CD4-positive, alpha-beta T cell treated with Interleukin-1 beta for 1 hour (primary cell): ENCODE measurements around the gene SELENOM.

Experiments
- DNase-seq, 2 donors: peaks; one replicate each; pipeline ENCODE4 v3.0.0-alpha.2; 2020 to 2022

The SELENOM gene, protein sequence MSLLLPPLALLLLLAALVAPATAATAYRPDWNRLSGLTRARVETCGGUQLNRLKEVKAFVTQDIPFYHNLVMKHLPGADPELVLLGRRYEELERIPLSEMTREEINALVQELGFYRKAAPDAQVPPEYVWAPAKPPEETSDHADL

DNA sequence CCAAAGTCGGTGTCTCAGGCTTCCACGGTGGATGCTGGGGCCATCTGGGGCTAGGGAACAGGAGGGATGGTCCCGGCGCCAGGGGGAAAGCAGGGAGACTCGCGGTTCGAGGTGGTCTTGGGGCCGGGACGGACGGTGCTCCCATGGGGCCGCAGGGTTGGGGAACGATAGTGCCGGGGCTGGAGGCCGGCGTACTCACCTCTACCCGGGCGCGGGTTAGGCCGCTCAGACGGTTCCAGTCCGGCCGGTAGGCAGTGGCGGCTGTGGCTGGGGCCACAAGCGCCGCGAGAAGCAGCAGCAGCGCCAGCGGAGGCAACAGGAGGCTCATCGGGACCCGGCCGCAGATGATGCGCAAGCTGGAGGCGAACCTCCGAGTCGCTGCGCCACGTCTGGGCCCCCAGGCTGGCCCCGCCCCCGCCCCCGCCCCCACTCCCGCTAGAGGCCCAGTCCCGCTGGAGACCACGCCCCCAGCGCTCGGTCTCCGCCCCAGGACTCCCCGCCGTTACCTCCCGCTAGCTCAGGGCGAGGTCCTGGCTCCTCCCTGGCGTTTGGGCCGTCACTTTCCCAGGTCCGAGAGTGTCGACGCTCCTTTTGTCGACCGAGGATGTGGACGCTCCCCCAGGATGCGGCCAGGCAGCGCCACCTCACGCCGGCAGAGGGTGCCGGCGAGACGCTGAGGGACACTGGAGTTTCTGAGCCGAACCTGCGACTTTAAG is at the start of gene SELENOM:
SELENOM (minus strand) TSS at position 391 of the 716 bp plus-strand sequence; CDS start at position 328, 63 bp downstream.
- DNase-seq: peak; percentile 90 to 91

DNA sequence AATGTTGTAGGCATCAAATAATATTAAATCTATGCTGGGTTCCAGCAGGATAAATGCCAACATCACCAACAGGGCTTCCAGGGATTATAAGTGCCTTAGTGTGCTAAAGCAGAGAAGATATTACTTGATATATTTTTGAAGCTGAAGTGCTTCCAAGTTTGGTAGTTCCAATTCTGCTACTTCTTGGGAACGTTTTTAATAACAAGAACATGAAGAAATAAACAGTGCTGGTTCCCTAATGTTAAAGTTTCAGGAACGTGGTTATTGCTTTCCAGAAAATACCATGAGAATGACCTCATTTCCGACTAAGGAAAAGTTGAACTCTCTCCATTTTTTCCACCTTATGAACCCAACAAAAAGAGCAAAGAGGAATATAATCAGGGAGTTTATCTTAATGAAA is 48.1 kb upstream of the SELENOM start:
- DNase-seq: no peak

DNA sequence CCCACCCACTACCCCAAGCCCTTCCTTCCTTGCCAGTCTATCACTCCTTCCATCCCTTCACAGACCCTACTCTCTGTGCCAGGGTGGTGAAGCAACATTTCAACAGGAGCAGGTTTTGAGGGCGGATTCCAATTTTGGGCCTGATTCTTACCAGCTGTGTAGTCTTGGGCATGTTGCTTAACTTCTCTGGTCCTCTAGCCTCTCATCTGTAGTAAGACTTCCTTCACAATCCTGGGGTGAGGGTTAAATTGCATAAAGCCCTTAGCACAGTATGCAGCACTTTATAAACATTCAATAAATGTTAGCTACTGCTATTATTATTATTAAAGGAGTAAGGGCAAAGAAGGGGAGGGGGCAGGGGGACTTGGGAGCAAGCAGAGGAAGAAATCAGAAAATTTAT is 47.6 kb upstream of the SELENOM start:
- DNase-seq: no peak

DNA sequence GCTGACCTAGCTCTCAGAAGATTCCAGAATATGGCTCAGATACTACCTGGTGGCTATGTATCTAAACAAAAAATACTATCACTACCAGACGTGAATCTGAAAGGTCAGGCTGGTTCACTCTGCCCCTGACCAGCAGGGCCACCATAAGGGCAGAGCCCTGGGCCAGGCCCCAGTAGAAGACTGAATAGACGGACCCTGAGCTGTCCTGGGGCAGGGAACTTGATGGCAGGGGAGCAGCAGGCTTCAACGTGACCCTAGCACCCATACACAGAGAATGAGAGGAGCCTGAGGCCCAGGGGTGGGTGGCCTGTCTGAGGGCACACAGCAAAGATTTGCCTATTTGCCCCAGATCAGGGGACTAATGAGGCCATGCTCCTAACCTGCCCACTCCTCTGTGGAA is 46.0 kb upstream of the SELENOM start:
- DNase-seq: no peak

DNA sequence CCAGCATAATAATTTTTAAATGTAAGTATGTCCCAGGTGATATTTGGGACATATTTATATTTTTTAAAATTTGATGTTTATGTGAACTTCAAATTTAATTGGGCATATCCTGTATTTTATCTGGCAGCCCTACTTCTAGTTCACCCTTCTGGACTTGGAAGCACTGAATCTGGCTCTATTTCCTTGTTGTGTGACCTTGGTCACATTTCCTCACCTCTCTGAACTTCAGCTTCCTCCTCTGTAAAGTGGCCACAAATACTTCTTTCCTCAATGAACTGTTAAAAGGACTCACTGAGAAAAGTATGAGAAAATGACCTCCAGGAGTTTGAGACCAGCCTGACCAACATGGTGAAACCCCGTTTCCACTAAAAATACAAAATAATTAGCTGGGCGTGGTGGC is 44.5 kb upstream of the SELENOM start:
- no peak for DNase-seq

DNA sequence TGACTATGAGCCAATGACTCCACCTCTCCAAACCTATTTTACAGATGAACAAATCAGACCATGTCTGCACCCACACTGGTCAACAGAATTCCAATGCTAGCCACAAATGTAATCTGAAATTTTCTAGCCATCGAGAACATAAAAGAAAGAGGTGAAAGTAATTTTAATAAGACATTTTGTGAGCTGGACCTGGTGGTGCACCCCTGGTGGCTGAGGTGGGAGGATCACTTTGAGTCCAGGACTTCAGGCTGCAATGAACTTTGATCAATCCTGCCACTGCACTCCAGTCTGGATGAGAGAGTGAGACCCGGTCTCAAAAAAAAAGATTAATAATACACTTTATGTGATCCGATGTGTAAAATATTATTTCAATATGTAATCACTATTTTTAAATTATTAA is 43.2 kb upstream of the SELENOM start:
- DNase-seq: no peak

DNA sequence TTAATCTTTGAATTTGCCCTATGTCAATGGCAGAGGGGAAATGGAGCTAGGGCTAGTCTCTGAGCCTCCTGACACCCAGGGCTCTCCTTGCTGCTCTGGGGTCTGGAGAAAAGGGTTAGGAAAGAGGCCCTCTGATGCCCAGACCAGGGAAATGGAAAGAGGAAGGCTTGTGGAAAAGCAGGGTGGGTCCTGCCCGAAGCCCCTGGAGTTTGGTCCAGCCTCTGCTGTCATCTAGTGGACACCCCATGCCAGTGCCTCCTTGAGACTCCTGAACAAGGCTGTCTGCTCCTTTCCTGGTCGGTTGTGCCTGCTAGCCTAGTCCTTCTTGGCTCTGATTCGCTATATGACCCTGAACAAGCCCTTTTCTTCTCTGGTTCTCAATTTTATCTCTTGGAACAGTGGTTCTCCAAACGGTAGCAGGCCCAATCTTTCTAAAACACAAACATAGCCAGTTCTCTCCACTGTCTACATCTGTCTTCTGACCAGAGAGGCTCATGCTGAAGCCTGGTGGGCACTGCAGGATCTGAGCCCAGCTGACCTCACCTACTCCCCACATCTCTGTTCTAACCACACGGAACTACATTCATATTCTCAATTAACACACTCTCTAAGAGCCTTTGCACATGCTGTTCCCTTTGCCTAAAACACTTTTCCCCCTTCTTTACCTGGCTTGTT is 41.7 kb upstream of the SELENOM start:
- DNase-seq: peak; percentile 29 to 35

DNA sequence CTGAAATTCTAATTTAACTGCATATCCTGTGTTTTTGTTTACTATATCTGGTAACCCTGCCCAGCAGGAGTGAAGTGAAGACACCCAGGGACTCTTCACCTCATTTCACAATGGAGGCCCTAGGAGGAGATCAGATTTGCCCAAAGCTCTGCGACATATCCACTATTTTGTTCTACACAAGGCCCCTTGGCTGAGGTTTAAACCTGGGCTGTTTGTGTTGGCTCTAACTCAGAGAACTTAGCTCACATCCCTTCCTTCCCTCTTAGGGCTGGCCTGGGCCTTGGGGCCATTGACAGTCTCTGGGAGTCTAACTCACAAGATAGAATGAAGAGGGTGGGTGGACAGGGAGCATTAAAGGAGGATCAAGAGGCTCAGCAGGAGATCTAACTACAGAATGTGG is 41.1 kb upstream of the SELENOM start:
- no peak for DNase-seq

DNA sequence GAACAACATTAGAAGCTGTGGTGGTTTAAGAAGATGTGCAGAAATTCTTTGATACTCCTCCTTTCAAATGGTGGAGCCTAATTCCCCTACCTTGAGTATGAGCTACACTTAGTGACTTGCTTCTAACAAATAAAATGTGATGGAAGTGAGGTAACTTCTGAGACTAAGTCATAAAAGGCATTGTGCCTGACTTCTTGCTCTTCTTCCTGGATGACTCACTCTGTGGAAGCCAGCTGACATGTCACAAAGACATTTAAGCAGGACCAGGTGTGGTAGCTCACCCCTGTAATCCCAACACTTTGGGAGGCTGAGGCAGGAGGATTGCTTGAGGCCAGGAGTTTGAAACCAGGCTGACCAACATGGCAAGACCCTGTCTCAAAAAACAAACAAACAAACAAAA is 36.9 kb upstream of the SELENOM start:
- DNase-seq: no peak

DNA sequence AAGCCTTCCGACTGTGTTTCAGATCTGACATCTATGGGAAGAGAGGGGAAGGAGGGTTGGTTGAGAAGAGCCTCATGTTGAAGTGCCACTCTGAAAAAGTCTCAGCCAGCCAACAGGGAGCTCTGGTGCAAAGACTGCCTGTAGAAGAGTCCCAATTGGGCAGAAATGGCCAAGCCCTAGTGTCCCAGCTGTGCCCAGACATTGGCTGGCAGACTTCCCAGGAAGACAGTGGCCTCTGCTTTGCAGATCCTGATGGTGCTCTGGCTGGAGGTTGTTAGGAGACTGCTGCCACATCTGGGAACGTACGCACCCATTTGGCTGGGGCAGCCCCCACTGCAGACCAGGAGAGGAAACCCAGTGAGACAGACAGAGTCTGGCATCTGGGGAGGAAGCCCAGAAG is 36.2 kb upstream of the SELENOM start:
- DNase-seq: no peak

DNA sequence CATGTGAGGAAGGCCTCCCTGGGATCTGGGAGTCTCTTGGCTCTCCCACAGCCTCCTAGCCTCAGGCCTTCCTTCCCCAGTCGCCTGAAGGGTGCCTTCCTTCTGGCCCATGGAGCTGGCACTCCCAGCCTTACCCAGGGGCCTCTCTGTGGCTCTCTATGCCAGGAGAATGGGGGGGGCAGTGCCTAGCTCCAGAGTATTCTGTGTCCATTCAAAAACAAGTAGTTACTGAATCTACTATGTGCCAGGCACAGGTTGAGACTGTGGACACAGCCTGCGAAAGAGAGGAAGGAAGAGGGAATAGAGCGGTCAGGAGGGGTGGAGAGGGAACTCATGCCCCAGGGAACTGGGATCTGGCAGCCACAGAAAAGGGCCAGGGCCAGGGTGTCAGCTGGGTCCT is 35.7 kb upstream of the SELENOM start:
- DNase-seq: no peak

DNA sequence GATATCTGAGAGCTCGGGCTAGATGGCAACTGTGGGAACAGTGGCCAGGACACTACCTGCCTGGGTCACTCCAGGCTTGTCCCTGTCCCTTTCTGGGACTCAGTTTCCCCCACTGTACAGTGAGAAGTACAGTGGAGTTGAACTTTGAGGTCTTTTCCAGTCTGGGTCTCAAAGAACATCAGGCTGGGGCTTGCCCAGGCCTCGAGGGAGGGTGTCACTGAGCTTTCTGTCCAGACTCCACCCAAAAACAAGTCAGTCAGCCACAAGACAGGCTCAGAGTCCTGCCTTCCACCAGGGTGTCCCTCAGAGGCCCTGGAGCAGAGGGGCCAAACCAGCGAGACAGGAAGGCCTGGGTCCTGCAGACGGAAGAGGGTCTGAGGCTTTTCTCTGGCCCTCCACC is 34.9 kb upstream of the SELENOM start:
- no peak for DNase-seq

DNA sequence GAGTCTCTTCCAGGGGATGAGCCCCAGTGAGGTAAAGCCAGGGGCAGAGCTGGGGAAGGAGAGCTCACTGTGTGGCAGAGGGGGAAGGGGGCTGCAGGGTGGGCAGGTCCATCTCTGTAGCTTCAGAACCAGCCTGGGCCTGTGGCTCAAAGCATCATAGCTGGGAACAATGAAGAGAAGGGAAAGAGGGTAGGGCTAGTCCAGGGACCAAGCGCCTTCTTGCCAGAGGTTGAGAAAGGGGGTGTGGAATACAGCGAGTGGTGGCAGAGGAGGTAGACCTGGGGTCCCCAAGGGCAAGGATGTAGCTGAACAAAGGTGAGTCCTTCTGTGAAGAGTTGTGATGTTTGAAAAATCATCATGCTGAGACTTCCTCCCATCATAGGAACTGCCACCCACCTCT is 34.2 kb upstream of the SELENOM start:
- no peak for DNase-seq

DNA sequence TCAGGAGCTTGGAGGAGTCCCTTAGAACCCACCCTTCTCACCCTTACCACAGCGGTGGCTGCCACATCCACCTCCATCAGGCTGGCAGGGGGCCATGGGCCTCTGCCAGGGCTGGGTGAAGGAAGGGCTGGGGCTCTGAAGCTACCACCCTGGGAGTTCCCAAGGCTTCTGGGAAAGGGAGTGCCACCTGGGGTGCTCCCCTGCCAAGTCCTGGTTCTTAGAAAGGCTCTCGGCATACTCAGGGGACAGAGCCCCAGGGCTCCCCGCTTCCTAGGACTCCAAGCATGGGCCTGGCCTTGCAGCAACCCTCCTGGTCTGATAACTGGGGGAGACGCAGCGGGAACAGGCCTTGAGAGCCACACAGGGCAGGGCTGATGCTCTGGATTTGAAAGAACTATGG is 33.4 kb upstream of the SELENOM start:
- DNase-seq: no peak

DNA sequence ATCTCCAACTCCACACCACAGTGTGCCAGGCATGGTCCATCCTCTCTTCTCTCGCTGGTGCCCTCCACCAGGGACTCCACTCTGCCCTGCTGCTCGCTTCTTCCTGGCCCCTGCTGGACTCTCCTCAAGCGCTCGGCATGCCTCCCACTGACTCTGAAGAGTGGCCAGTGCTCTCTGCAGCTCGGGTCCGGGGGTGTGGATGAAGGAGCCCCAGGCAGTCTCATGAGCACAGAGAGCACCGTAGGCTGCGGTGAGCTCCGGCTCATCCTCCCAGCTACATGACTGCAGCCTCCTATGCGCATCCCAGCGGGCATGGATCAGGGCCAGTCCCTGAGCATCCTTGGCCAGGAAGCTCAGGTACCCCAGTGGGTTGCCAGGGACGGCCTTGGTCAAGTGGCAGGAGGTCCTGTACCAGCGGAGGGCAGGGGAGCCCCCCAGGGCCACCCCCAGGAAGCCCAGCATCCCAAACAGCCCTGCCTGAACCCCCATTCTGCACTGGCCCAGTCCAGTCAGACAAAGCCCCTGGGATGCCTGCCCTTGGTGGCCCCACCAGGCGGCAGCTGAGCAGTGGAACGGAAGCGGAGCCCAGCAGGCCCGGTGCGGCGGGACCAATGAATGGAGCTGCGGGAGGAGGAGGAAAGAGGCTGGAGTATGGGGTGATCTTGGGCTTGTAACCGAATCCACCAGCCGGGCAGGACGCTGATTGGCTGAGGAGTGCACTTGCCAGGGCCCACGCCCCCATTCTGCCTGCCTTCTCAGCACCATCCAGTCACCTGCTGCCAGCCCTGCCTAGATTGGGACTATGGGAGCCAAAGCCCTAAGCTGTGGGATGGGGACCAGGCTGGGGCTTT is 32.7 kb upstream of the SELENOM start, which contains the start of gene PLA2G3:
PLA2G3 (minus strand) TSS at position 643 of the 851 bp plus-strand sequence; CDS start at position 489, 154 bp downstream.
- DNase-seq: no peak

DNA sequence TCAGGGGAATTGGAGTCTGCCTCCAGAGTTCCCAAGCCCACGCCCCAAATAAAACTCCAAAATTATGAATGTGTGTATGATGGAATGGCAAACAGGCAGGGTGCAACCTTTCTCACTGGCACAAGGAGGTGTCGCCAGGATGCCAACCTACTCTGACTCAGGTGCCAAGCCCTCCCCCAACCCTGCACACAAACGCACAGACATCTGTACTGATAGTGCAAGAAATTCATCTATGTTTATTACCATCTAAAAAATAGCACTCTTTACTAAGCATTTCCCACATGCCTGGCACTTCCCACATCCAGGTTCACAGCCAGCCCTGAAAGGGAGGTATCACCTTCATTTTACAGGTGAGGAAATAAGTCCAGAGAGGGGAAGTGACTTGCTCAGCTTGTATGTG is 31.7 kb upstream of the SELENOM start:
- no peak for DNase-seq

DNA sequence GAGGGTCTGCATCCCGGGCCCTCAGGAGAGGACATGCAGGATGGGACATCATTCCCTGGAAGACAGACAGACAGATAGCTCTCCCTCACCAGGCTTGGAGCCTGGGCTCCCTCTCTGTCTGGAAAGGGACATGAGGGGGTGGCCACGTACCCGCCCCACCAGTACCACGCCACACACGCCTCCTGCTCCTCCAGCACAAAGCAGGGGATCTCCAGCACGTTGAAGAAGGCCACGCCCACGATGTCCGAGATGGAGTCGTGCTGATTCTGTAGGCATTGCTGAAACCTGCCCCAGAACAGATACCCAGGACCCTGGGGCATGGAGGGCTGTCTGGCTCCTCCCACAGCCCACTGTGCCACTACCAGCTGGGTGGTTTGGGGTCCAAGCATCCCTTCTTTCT is 30.8 kb upstream of the SELENOM start:
- DNase-seq: no peak

DNA sequence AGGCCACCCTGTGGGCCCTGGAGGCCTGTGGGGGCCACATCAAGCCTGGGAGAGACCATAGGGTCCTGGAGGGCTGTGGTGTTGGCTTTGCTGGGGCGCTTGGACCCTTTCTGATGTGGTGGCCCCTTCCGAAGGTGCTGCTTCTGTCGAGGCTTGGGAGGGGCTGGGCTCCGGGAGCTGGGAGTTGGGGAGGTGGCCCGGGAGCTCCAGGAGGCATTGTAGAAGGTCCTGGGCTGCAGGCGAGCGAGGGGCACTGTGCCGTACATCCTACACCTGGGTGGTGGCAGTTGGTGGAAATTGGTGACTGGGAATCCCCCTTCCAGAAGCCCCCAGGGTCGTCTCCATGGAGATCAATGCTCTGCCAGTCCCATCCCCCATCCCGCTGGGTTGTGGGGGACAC is 30.4 kb upstream of the SELENOM start:
- DNase-seq: no peak

DNA sequence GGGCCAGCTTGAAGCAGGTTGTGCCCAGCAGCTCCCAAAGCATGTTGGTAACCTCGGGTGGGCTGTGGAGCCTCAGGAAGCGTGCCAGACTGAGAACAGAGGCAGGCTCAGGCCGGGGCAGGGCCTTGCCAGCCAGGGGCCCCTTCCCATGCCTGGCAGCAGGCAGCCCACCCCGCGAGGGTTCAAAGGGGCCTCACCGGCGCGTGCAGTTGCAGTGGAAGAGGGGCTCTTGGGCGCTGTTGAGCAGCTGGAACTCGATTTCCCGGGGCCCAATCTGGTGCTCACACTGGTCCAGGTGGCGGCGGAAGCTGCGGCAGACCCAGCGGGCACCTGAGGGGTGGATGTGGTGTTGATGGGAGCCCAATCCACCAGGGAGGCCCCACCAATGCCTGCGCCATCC is 29.3 kb upstream of the SELENOM start:
- no peak for DNase-seq

DNA sequence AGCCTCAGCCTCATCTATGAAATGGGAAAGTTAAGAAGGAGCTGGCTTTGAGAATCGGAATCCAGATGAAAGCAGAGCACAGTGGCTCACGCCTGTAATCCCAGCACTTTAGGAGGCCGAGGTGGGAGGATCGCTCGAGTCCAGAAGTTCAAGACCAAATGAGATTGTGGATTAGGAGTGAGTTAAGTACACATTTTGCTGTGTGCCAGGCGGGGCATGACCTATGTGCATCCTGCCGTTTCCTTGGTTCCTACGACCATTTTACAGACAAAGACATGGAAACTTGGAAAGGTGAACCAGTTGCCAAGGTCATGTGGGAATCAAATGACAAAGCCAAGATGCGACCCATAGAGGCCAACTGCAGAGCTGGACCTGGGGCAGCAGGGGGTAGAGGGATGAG is 28.8 kb upstream of the SELENOM start:
- no peak for DNase-seq

DNA sequence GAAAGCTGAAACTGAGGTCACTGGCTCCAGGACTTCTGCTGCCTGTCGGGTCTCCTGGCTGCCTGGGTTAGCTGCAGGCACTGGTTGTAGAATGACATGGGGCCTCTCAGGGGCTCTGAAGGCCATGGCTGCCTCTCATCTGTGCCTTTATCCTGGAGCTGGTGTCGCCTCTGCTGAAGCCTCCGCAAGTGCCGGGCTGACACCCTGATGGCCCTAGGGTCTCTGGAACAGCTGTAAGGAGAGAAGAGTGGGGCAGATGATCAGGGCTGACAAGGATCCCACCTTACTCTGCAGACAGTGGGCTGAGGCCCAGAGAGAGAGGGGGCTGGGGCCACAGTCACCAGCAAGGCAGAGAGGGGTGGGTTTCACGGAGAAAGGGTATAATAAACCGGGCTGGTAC is 28.3 kb upstream of the SELENOM start:
- DNase-seq: no peak

DNA sequence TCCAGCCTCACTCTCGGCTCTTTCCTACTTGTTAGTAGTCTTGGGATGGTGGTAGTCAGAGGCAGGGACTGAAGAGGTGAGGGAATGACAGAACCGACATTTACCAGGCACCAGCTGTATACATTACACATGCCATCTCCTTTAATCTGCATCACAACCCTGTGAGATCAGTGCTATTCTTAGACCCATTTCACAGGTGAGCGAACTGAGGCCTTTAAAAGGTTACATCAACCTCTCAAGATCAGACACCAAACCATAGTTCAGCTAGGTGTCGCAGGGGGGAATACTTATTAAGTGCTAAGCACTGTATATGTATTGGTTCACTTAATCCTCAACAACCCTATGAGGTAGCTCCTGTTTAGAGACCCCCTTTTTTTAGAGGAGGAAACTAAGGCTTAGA is 27.3 kb upstream of the SELENOM start:
- no peak for DNase-seq

DNA sequence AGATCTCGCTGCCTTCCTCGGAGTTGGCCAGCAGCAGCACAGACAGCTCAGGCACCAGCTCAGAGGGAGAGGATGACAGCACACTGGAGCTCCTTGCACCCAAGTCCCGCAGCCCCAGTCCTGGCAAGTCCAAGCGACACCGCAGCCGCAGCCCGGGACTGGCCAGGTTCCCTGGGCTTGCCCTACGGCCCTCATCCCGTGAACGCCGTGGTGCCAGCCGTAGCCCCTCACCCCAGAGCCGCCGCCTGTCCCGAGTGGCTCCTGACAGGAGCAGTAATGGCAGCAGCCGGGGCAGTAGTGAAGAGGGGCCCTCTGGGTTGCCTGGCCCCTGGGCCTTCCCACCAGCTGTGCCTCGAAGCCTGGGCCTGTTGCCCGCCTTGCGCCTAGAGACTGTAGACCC is 26.5 kb upstream of the SELENOM start:
- no peak for DNase-seq
